Measurements from ENCODE around the gene TTC13. TPM values are rescaled to one million over a fixed set of nuclear protein-coding genes. Genes with fewer than 3 reads are reported as not detected.
A peak's percentile ranks its signal among the peaks of the same experiment; 100 is the strongest.

Gene TTC13
- total and polyA plus RNA-seq, 2 of the 13 experiments (the other 11 are each of a cell fraction or from before 2014, with no cell fraction given), result 5.8 to 15.9 TPM

DNA sequence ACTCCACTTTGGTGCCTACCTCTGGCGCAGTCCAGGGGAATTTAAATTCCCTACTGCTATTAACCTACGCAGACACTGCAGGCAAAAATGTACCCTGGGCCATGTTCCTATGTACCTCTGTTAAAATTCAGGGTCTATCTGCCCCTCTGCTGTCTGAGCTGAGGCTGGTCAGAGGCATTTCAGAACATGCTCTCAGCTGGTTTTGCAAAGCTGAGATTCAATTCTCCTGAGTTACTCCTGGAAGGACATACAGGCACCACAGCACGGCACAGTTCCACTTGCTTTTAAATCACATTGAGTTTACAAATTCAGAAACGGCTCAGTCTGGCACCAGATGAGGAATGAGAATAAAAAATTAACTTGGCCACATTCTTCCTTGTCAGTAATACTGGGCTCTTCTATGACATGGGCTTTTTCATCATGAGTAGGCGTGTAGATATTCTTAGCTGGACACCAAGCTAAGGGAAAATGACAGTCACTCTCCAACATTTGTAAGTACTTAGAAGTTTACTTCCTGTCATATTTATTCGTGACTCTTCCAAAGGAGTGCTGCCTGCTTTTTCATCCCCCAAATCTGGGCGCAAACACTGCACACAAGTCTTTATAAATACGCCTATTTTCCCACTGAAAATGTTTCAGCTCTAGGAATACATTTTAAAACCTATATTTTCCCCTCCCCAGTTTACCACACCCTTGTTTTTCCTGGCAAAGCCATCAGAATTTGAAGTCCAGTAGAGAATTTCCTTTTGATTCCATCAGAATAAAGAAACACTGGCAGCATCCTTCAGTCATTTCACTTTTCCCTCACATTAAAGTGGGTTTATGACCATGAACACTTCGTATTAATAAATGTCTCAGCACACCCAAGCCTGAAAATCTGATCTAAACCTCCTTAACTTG, 112.2 kb downstream of the TTC13 start:
- ATAC-seq, result no peak
- peak; percentile 8 for FAIRE-seq
- ChIA-PET POLR2A (no interaction called here), CTCF (ENCODE audit: low intra/inter-chr PET ratio, low total read pairs) (no interaction called here)
- Histone ChIP-seq H3K9ac (ENCODE audit: insufficient read depth, low read depth, low read length) (peak overlapping the region; percentile 91; the same call in 1 of the 2 replicates), H3K79me2 (ENCODE audit: insufficient read depth, low read length) (peaks cover 19% of the 10 kb centered on the region), H3K27me3 (ENCODE audit: control insufficient read depth in 1 of 2, insufficient read depth in 2 of 2, low read length in 2 of 2) (no peaks in the 10 kb centered on the region), H4K20me1 (ENCODE audit: insufficient read depth, low read length) (no peaks in the 10 kb centered on the region), H3K9me3 (ENCODE audit: low read length) (no peaks in the 10 kb centered on the region), H2AFZ (ENCODE audit: low read length) (no peak overlapping the region), H3K27ac (ENCODE audit: extremely low read length, insufficient read depth, low read length) (no peak overlapping the region), H3K36me3 (replicated peaks in 1 of 2; ENCODE audit: control insufficient read depth in 1 of 2, insufficient read depth in 2 of 2, low read length in 2 of 2) (peaks cover 0 to under 1% of the 10 kb centered on the region in 2 experiments; a peak in 3 of 5 replicates), H3K4me3 (replicated peaks in 1 of 3; ENCODE audit: insufficient read depth in 1 of 3, low read depth in 2 of 3, low read length in 3 of 3) (peak overlapping the region; percentile 87 to 93 (median 92); a peak in 3 of 6 replicates), H3K4me2 (ENCODE audit: low read depth, low read length) (peak overlapping the region; percentile 95), H3K4me1 (ENCODE audit: insufficient read depth, low read length) (peaks cover 63% of the 10 kb centered on the region)
- 87% methylated on average over 9 of the region's 9 CpGs for WGBS (ENCODE audit: low lambda C conversion rate)
- no TSS peak for BruUV-seq (replicated peaks)
- in situ Hi-C loops (cut with HindIII; ENCODE audit: extremely low pct_ligation_motif_present, low pct_unique_long_range_greater_than_20kb) (no loop called here), intact Hi-C loops (cut with micrococcal nuclease; ENCODE audit: unreplicated experiment) (loop anchor here (2.0 kb wide), 1 partner anchor 112 kb away; the partner anchor contains the start of genes ARV1 and TTC13)
- TF ChIP-seq ZNF678 (CRISPR knock-in tag; IDR thresholded peaks at IDR 0.05) (no peak), FOSL2 (CRISPR knock-in tag; IDR thresholded peaks at IDR 0.05) (no peak), RFXAP (CRISPR knock-in tag; IDR thresholded peaks at IDR 0.05; ENCODE audit: borderline replicate concordance) (no peak), XBP1 (CRISPR knock-in tag; IDR thresholded peaks at IDR 0.05) (no peak), ZNF83 (CRISPR knock-in tag; IDR thresholded peaks at IDR 0.05; ENCODE audit: borderline replicate concordance) (no peak)
- TF ChIP-seq, protein P1, sequence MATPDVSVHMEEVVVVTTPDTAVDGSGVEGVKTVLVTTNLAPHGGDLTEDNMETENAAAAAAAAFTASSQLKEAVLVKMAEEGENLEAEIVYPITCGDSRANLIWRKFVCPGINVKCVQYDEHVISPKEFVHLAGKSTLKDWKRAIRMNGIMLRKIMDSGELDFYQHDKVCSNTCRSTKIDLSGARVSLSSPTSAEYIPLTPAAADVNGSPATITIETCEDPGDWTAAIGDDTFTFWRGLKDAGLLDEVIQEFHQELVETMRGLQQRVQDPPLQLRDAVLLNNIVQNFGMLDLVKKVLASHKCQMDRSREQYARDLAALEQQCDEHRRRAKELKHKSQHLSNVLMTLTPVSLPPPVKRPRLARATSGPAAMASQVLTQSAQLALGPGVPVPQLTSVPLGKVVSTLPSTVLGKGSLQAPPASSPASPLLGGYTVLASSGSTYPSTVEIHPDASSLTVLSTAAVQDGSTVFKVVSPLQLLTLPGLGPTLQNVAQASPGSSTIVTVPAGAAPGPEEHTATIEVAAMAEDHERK (CRISPR knock-in tag; IDR thresholded peaks at IDR 0.05; ENCODE audit: low read depth), result no peak
- TF ChIP-seq, protein P2, sequence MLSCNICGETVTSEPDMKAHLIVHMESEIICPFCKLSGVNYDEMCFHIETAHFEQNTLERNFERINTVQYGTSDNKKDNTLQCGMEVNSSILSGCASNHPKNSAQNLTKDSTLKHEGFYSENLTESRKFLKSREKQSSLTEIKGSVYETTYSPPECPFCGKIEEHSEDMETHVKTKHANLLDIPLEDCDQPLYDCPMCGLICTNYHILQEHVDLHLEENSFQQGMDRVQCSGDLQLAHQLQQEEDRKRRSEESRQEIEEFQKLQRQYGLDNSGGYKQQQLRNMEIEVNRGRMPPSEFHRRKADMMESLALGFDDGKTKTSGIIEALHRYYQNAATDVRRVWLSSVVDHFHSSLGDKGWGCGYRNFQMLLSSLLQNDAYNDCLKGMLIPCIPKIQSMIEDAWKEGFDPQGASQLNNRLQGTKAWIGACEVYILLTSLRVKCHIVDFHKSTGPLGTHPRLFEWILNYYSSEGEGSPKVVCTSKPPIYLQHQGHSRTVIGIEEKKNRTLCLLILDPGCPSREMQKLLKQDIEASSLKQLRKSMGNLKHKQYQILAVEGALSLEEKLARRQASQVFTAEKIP (CRISPR knock-in tag; IDR thresholded peaks at IDR 0.05; ENCODE audit: borderline replicate concordance), result no peak
- DNase-seq (ENCODE audit: low spot score), result no peak
